Measurements from ENCODE around the gene COMMD6. TPM values are rescaled to one million over a fixed set of nuclear protein-coding genes. Genes with fewer than 3 reads are reported as not detected.

The COMMD6 gene
- polyA plus RNA-seq (206 and 301 TPM in 2 replicates), polyA minus RNA-seq (51.1 and 75.1 TPM in 2 replicates)

- Histone ChIP-seq H3K4me2 (ENCODE audit: low read length) (peak within 1 kb of the TSS; percentile 93), H4K20me1 (ENCODE audit: insufficient read depth) (no peaks in the 10 kb centered on the region), H3K27me3 (ENCODE audit: insufficient read depth, low read depth, low read length) (no peaks in the 10 kb centered on the region), H3K27ac (ENCODE audit: low read length) (peak within 1 kb of the TSS; percentile 65), H3K36me3 (ENCODE audit: insufficient read depth, low read length) (no peaks in the 10 kb centered on the region), H3K9me3 (ENCODE audit: low read length) (no peaks in the 10 kb centered on the region), H3F3A (ENCODE audit: insufficient read depth, low read length, poor library complexity, severe bottlenecking) (no peaks in the 10 kb centered on the region), H2AFZ (ENCODE audit: low read depth, low read length) (peak within 1 kb of the TSS; percentile 87), H3K4me3 (ENCODE audit: low read length) (peak within 1 kb of the TSS; percentile 88), H3K9me2 (ENCODE audit: insufficient read depth, low read length) (no peaks in the 10 kb centered on the region), H3K9ac (ENCODE audit: low read length) (peak within 1 kb of the TSS; percentile 83), H3K79me2 (replicated peaks; ENCODE audit: insufficient read depth, low read length) (peaks cover 22% of the 10 kb centered on the region)
- peak; percentile 69 for TF ChIP-seq POLR2AphosphoS5 (IDR thresholded peaks at IDR 0.05)
- peak; percentile 61 for TF ChIP-seq CTCF (IDR thresholded peaks at IDR 0.05; ENCODE audit: poor library complexity, severe bottlenecking)
- peak; percentile 95 for TF ChIP-seq REST (IDR thresholded peaks at IDR 0.05; ENCODE audit: borderline replicate concordance)
- peak; percentile 14 for TF ChIP-seq SMC3 (conservative IDR thresholded peaks at IDR 0.05; ENCODE audit: poor library complexity)
- TF ChIP-seq EP300 (conservative IDR thresholded peaks at IDR 0.05; ENCODE audit: poor library complexity, severe bottlenecking) = no peak
- TF ChIP-seq EZH2 (IDR thresholded peaks at IDR 0.05; ENCODE audit: borderline replicate concordance, insufficient read depth, low read length, poor library complexity, severe bottlenecking) = no peak
- TF ChIP-seq MXI1 (conservative IDR thresholded peaks at IDR 0.05; ENCODE audit: poor library complexity, severe bottlenecking) = peak; percentile 67
- TF ChIP-seq RAD21 (conservative IDR thresholded peaks at IDR 0.05) = peak; percentile 12
- peak; percentile 55 for TF ChIP-seq TAF1 (IDR thresholded peaks at IDR 0.05; ENCODE audit: low read depth)
Measured at GRCh38 chr13:75537401-75538365, at the start of gene COMMD6. Gene COMMD6 (minus strand): TSS chr13:75537841. CDS start chr13:75537805, 36 bp downstream.

GRCh38 chr13:75585153-75585552 is 47.5 kb upstream of the COMMD6 start:
- no peaks in the 10 kb centered on the region for H3F3A ChIP-seq (ENCODE audit: insufficient read depth, low read length, poor library complexity, severe bottlenecking)
- H2AFZ ChIP-seq (ENCODE audit: low read depth, low read length) = no peak overlapping the region
- H3K36me3 ChIP-seq (ENCODE audit: insufficient read depth, low read length) = no peaks in the 10 kb centered on the region
- TF ChIP-seq SMC3 (conservative IDR thresholded peaks at IDR 0.05; ENCODE audit: poor library complexity) (no peak), POLR2AphosphoS5 (IDR thresholded peaks at IDR 0.05) (no peak), EP300 (conservative IDR thresholded peaks at IDR 0.05; ENCODE audit: poor library complexity, severe bottlenecking) (no peak), TAF1 (IDR thresholded peaks at IDR 0.05; ENCODE audit: low read depth) (no peak), RAD21 (conservative IDR thresholded peaks at IDR 0.05) (no peak), REST (IDR thresholded peaks at IDR 0.05; ENCODE audit: borderline replicate concordance) (no peak), MXI1 (conservative IDR thresholded peaks at IDR 0.05; ENCODE audit: poor library complexity, severe bottlenecking) (no peak), EZH2 (IDR thresholded peaks at IDR 0.05; ENCODE audit: borderline replicate concordance, insufficient read depth, low read length, poor library complexity, severe bottlenecking) (no peak), CTCF (IDR thresholded peaks at IDR 0.05; ENCODE audit: poor library complexity, severe bottlenecking) (no peak)
- H3K27me3 ChIP-seq (ENCODE audit: insufficient read depth, low read depth, low read length) = no peaks in the 10 kb centered on the region
- H3K9ac ChIP-seq (ENCODE audit: low read length) = no peak overlapping the region
- no peaks in the 10 kb centered on the region for H4K20me1 ChIP-seq (ENCODE audit: insufficient read depth)
- H3K9me3 ChIP-seq (ENCODE audit: low read length) = no peaks in the 10 kb centered on the region
- H3K4me2 ChIP-seq (ENCODE audit: low read length) = no peak overlapping the region
- no peak overlapping the region for H3K4me3 ChIP-seq (ENCODE audit: low read length)
- H3K79me2 ChIP-seq (replicated peaks; ENCODE audit: insufficient read depth, low read length) = no peaks in the 10 kb centered on the region
- H3K27ac ChIP-seq (ENCODE audit: low read length) = no peak overlapping the region
- H3K9me2 ChIP-seq (ENCODE audit: insufficient read depth, low read length) = no peaks in the 10 kb centered on the region

All from neural cell (in vitro differentiated cells).